ENCODE results near the gene WWC2. TPM values are rescaled to one million over a fixed set of nuclear protein-coding genes. Genes with fewer than 3 reads are reported as not detected.

WWC2 gene
- total RNA-seq, 1 experiment from 2014 or later, result 126 TPM

DNA sequence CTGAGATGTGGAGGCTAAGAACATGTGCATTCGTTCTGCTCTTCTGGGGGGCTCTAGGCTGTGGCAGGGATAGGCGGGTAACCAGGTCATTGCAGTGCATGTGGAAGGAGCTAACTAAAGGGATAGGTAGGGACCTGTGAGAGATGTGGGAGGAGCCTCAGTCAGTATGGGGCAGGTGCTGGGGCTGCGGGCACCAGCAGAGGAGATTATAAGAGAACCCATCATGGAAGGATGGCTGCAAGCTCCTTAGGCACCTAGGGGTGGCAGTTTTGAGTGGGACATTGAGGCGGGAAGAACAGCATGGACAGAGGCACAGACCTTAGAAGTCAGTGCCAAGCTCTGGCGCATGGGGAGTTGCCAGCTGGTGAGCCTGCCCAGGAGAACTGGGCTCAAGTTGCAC is 213.8 kb downstream of the WWC2 start (continued):
- TF ChIP-seq E2F5 (CRISPR knock-in tag; IDR thresholded peaks at IDR 0.05) (no peak), SMAD4 (CRISPR knock-in tag; IDR thresholded peaks at IDR 0.05) (no peak), ZNF416 (CRISPR knock-in tag; IDR thresholded peaks at IDR 0.05) (no peak), CBFB (CRISPR knock-in tag; IDR thresholded peaks at IDR 0.05; ENCODE audit: low read depth) (no peak), NR1H2 (CRISPR knock-in tag; IDR thresholded peaks at IDR 0.05) (no peak), KAT7 (CRISPR knock-in tag; IDR thresholded peaks at IDR 0.05; ENCODE audit: borderline replicate concordance) (no peak), JUN (CRISPR knock-in tag; IDR thresholded peaks at IDR 0.05) (no peak), ZNF423 (CRISPR knock-in tag; IDR thresholded peaks at IDR 0.05) (no peak), NR3C1 (CRISPR knock-in tag; conservative IDR thresholded peaks at IDR 0.05; ENCODE audit: low read depth) (no peak), PRRX2 (CRISPR knock-in tag; IDR thresholded peaks at IDR 0.05) (no peak)
- TF ChIP-seq, protein P1, sequence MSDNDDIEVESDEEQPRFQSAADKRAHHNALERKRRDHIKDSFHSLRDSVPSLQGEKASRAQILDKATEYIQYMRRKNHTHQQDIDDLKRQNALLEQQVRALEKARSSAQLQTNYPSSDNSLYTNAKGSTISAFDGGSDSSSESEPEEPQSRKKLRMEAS (CRISPR knock-in tag; IDR thresholded peaks at IDR 0.05), result no peak
- TF ChIP-seq, protein P2, sequence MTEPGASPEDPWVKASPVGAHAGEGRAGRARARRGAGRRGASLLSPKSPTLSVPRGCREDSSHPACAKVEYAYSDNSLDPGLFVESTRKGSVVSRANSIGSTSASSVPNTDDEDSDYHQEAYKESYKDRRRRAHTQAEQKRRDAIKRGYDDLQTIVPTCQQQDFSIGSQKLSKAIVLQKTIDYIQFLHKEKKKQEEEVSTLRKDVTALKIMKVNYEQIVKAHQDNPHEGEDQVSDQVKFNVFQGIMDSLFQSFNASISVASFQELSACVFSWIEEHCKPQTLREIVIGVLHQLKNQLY (CRISPR knock-in tag; IDR thresholded peaks at IDR 0.05), result no peak

- Mint-ChIP-seq H3K27me3 (ENCODE audit: low read depth) (no peaks in the 10 kb centered on the region), H3K4me1 (no peaks in the 10 kb centered on the region), H3K4me3 (no peak overlapping the region), H3K9me3 (no peaks in the 10 kb centered on the region), H3K27ac (no peak overlapping the region), H3K36me3 (peaks cover 43% of the 10 kb centered on the region)
- ChIA-PET POLR2A (no interaction called here), CTCF (no interaction called here)
- TF ChIP-seq MXD4 (CRISPR knock-in tag; IDR thresholded peaks at IDR 0.05; ENCODE audit: borderline replicate concordance), result no peak
- TF ChIP-seq TEAD1 (CRISPR knock-in tag; IDR thresholded peaks at IDR 0.05), result no peak
- no peak for TF ChIP-seq HMGA2 (CRISPR knock-in tag; IDR thresholded peaks at IDR 0.05)
- TF ChIP-seq ZNF416 (CRISPR knock-in tag; IDR thresholded peaks at IDR 0.05), result no peak
- no peak for TF ChIP-seq ZNF423 (CRISPR knock-in tag; IDR thresholded peaks at IDR 0.05)
- TF ChIP-seq OVOL2 (CRISPR knock-in tag; IDR thresholded peaks at IDR 0.05; ENCODE audit: borderline replicate concordance), result no peak
- TF ChIP-seq CDX4 (CRISPR knock-in tag; IDR thresholded peaks at IDR 0.05; ENCODE audit: borderline replicate concordance), result no peak
- TF ChIP-seq, protein P1 (CRISPR knock-in tag; IDR thresholded peaks at IDR 0.05), result no peak
- TF ChIP-seq, protein P3, sequence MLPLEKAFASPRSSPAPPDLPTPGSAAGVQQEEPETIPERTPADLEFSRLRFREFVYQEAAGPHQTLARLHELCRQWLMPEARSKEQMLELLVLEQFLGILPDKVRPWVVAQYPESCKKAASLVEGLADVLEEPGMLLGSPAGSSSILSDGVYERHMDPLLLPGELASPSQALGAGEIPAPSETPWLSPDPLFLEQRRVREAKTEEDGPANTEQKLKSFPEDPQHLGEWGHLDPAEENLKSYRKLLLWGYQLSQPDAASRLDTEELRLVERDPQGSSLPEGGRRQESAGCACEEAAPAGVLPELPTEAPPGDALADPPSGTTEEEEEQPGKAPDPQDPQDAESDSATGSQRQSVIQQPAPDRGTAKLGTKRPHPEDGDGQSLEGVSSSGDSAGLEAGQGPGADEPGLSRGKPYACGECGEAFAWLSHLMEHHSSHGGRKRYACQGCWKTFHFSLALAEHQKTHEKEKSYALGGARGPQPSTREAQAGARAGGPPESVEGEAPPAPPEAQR (CRISPR knock-in tag; IDR thresholded peaks at IDR 0.05), result no peak
- TF ChIP-seq ZNF396 (CRISPR knock-in tag; IDR thresholded peaks at IDR 0.05; ENCODE audit: borderline replicate concordance), result no peak
- no peak for TF ChIP-seq NFYB (CRISPR knock-in tag; conservative IDR thresholded peaks at IDR 0.05; ENCODE audit: low read depth)
- TF ChIP-seq NR2C2 (CRISPR knock-in tag; IDR thresholded peaks at IDR 0.05), result no peak
- no peak for TF ChIP-seq SMAD3 (CRISPR knock-in tag; IDR thresholded peaks at IDR 0.05; ENCODE audit: borderline replicate concordance)
- ATAC-seq (no peak), DNase-seq (ENCODE audit: low spot score) (no peak)
Measured at GRCh38 chr4:183314336-183314735, 215.3 kb downstream of the WWC2 start.

- Mint-ChIP-seq H3K27ac (no peak overlapping the region), H3K36me3 (peaks cover 43% of the 10 kb centered on the region), H3K4me3 (no peak overlapping the region), H3K27me3 (ENCODE audit: low read depth) (no peaks in the 10 kb centered on the region), H3K9me3 (no peaks in the 10 kb centered on the region), H3K4me1 (no peaks in the 10 kb centered on the region)
- POLR2A ChIA-PET, result no interaction called here
- ATAC-seq, result no peak
- no peak for DNase-seq (ENCODE audit: low spot score)
- CTCF ChIA-PET, result no interaction called here
- no peak for TF ChIP-seq KAT7 (CRISPR knock-in tag; IDR thresholded peaks at IDR 0.05; ENCODE audit: borderline replicate concordance)
- TF ChIP-seq PREB (CRISPR knock-in tag; IDR thresholded peaks at IDR 0.05; ENCODE audit: borderline replicate concordance), result no peak
- no peak for TF ChIP-seq NFYB (CRISPR knock-in tag; conservative IDR thresholded peaks at IDR 0.05; ENCODE audit: low read depth)
- no peak for TF ChIP-seq TCF7 (CRISPR knock-in tag; IDR thresholded peaks at IDR 0.05; ENCODE audit: low read depth)
- TF ChIP-seq STAT6 (CRISPR knock-in tag; conservative IDR thresholded peaks at IDR 0.05; ENCODE audit: low read depth), result no peak
Measured at GRCh38 chr4:183314806-183315205, 215.7 kb downstream of the WWC2 start.
